ENCODE results near the gene PTGIS.
"Not testable (repeated sequence)": the region's sequence is repeated elsewhere in the genome, so short reads cannot be mapped to it uniquely, and the experiment has no call there.

PTGIS gene

GRCh38 chr20:49578436-49578835, 10.5 kb upstream of the PTGIS start:
- DNase-seq: no peak

- DNase-seq: peak; percentile 30
Measured at GRCh38 chr20:49575551-49576060, 7.7 kb upstream of the PTGIS start.

GRCh38 chr20:49573900-49574416, 6.0 kb upstream of the PTGIS start:
- no peak for DNase-seq

GRCh38 chr20:49572857-49573256, 4.9 kb upstream of the PTGIS start:
- DNase-seq: no peak

- DNase-seq: no peak
Measured at GRCh38 chr20:49571553-49571835, 3.6 kb upstream of the PTGIS start.

GRCh38 chr20:49570828-49571552, 3.1 kb upstream of the PTGIS start:
- no peak for DNase-seq

- DNase-seq: no peak
Measured at GRCh38 chr20:49570161-49570827, 2.4 kb upstream of the PTGIS start.

GRCh38 chr20:49569411-49570115, 1.6 kb upstream of the PTGIS start:
- DNase-seq: no peak

- DNase-seq: no peak
Measured at GRCh38 chr20:49568278-49569151, 578 bp upstream of the PTGIS start.

GRCh38 chr20:49566401-49567364, 1.3 kb downstream of the PTGIS start:
- no peak for DNase-seq

GRCh38 chr20:49564991-49565390, 2.9 kb downstream of the PTGIS start:
- not testable (repeated sequence) for DNase-seq

- DNase-seq: no peak
Measured at GRCh38 chr20:49563015-49563980, 4.6 kb downstream of the PTGIS start.

- no peak for DNase-seq
Measured at GRCh38 chr20:49562311-49563014, 5.5 kb downstream of the PTGIS start.

GRCh38 chr20:49561806-49562205, 6.1 kb downstream of the PTGIS start:
- DNase-seq: no peak

GRCh38 chr20:49561256-49561655, 6.7 kb downstream of the PTGIS start:
- DNase-seq: no peak

GRCh38 chr20:49560646-49561045, 7.3 kb downstream of the PTGIS start:
- DNase-seq: no peak

- no peak for DNase-seq
Measured at GRCh38 chr20:49560186-49560585, 7.8 kb downstream of the PTGIS start.

- no peak for DNase-seq
Measured at GRCh38 chr20:49559411-49560081, 8.4 kb downstream of the PTGIS start.

GRCh38 chr20:49558826-49559225, 9.1 kb downstream of the PTGIS start:
- DNase-seq: no peak
